ENCODE measurements around the gene IGF2R.
"Not testable (repeated sequence)": the region's sequence is repeated elsewhere in the genome, so short reads cannot be mapped to it uniquely, and the experiment has no call there.

The IGF2R gene

DNA sequence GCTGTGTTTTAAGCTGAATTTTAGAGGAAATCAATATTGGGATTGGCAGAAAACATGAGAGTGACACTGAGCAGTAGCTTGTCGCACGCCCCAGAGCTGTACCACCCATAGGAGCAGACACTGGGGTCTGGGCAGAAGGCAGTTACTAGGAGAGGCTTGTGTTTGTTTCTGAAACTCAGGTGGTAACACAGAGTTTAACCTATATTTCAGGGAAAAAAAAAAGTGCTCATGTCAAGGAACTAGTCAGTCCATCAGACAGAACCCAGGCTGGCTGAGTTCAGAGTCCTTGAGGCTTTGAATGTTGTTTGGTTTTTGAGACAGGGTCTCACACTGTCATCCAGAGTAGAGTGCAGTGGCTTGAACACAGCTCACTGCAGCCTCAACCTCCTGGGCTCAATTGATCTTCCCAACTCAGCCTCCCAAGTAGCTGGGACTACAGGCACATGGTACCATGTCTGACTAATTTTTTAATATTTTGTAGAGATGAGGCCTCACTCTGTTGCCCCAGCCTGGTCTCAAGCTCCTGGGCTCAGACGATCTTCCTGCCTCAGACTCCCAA, 159.3 kb downstream of the IGF2R start:
- no peak for FAIRE-seq

DNA sequence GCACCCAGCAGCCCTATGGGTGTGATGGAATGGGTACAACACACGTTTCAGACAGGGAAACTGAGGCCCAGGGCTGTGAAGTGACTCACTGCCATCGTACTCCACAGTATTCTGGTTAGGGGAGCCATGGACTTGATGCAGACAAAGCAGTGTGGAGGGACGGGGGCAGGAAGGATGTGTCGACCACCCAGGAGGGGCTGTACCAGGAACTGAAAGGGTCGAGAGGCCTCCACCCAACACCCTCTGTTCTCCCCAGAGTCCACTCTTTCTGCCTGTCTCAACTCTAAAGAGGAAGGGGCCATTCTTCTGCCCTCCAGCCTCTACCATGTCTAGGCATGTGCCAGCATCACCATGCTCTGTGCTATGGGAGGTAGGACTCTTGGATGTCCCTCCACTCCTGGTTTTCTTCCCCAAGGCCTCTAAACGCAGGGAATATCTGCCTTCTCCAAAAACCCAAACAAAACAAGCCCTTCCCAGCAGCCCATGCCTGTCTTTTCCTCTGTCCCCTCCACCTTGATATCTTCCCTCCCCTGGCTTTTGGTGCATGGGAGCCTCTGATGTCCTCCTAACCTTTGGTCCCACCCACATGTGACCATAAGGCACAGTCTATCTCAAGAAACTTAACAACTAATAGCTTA, 160.1 kb downstream of the IGF2R start:
- FAIRE-seq, result no peak

DNA sequence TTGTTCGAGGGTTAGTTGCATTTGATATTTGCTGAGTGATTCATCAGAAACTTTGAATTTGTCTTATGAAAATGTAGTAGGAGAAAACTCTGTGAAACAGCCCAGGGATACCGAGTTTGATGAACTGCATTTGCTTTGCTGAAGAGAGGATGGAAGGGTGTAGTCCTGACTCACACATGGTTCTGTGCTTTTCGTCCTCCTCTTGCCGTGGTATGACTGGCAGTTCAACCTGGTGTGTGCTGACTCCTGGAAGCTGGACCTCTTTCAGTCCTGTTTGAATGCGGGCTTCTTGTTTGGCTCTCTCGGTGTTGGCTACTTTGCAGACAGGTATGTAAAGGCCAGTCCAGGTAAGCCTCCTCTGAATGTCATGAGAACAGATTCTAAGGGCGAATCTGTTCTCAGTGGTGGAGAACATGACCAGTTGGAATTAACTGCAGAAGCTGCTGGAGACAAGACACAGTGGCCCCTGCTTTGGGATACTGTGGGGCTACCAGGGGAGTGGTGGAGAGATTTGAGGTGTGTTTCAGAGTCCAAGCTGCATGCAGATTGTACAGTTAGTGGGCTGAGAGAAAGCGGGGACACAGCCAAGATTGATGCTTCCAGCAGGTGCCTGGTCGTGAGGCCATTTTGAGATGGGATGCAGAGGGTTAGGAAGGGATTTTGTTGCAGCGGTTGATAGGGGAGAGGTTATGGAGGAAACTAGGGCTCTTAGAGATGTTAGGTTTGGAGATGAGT, 161.2 kb downstream of the IGF2R start:
- no peak for FAIRE-seq

DNA sequence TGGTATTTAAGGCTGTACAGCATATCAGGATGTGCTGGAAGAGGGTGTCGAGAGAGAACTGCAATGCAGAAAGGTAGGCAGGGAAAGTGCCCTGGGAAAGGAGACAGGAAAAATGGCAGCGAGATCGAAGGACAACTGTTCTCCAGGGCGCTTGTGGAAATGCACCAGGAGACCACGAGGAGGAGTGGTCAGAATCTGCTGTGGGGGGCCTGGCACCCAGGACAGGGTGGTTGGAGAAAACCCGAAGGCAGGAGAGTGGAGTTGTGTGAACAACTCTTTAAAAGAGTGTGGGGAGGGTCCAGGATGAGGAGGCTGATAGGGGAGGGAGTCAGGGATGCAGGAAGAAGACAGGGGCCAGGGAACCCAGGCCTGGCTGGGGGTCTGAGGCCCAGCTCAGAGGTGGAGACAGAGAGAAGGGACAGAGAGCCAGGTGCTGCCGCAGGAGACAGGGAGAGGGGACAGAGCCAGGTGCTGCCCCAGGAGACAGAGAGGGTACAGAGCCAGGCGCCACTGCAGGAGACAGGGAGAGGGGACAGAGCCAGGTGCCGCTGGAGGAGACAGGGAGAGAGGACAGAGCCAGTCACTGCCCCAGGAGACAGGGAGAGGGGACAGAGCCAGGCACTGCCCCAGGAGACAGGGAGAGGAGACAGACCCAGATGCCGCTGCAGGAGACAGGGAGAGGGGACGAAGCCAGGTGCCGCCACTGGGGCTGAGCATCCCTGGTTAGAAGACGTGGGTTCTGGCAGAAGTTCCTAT, 162.0 kb downstream of the IGF2R start:
- no peak for FAIRE-seq

DNA sequence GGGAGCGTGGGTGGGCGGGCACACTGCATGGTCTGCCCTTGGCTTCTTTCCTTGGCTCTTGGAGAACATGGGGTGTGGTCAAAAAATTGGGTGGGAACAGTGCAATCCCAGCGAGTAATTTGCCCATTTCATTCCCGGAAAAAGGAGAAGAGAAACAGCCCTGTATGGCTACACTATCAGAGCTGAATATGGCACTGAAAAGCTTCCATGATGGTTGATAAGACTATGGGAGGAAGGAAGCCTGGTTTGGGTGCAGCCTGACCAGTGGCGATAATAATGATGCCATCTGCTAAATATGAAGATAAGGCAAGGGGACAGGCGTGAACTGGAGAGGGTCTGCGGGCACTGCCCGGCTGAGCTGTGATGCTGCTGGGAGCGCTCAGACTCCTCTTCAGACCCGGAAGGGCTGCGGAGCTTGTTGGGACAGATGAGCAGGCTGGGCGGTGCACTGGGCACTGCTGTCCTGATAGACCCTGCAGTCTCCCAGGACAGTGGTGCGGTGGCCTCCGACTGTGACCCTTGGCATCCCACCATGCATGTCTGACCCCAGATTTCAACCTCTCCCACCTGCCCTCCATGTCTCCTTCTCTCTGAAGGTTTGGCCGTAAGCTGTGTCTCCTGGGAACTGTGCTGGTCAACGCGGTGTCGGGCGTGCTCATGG, 162.9 kb downstream of the IGF2R start:
- no peak for FAIRE-seq

DNA sequence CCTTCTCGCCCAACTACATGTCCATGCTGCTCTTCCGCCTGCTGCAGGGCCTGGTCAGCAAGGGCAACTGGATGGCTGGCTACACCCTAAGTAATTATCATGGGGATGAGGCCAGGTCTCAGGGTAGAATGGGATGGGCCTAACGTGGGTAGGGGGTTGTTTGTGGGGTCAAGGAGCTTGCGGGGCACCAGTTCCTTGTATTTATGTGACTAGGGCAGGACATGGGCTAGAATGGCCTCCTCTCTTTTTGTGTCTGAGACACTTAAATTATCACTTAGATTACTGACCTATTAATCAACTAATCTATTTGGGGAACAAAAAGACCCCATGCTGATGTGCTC, 163.4 kb downstream of the IGF2R start:
- no peak for FAIRE-seq

DNA sequence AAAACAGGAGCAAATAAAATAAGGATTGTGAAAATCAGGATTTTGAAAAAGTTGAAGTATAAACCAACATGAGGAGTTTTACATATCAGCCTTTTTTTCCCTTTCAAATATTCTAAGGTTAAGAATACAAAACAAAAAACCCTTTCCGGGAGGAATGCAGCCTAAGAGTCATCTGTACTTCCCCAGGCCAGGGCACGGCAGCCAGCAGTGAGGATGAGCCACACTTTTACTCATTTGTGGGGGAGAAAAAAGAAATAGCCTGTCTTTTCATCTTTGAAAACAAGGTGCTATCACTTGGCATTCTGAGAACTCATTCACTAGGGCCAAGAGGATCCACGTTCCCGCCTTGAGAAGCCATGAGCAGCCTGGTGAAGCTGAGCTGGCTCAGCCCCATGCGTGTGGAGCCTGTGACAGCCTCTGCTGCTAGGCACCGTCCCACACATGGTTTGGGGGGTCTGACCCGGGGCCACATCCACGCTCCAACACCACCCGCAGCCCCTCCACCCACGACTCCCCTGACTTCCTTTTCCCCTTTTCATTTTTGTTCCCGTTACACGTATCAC, 164.0 kb downstream of the IGF2R start:
- no peak for FAIRE-seq

DNA sequence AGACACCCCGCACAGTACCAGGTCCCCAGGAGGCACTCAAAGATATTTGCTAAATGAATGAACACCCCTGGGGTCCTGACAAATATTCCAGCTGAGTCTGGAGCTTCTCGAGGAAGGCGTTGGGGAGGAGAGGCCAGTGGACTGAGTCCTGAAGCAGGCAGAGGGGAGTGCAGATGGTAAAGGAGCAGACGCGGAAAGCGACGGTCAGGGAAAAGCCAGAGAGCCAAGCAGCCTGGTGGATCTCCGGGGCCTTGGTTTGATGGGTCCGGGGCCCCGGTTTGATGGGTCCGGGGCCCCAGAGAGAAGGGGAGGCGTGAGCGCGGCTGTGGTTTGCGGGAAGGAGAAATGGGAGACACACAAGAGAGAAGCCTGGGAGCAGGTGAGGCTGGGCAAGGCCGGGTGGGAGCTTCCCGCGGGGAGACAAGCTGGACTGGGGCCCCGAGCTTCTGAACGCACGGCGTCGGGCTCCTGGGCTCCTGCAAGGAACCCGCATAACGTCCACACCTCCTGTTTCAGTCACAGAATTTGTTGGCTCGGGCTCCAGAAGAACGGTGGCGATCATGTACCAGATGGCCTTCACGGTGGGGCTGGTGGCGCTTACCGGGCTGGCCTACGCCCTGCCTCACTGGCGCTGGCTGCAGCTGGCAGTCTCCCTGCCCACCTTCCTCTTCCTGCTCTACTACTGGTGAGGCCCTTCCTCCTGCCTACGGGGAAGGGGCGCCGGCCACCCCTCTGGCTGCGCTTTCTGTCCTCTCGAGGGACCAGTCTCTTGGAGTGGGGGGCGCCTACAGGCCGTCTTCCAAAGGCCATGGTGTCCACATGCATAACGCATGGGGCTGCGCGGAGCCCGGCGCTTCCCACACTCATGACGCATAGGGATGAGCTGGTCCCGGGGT, 164.8 kb downstream of the IGF2R start:
- FAIRE-seq, result no peak

DNA sequence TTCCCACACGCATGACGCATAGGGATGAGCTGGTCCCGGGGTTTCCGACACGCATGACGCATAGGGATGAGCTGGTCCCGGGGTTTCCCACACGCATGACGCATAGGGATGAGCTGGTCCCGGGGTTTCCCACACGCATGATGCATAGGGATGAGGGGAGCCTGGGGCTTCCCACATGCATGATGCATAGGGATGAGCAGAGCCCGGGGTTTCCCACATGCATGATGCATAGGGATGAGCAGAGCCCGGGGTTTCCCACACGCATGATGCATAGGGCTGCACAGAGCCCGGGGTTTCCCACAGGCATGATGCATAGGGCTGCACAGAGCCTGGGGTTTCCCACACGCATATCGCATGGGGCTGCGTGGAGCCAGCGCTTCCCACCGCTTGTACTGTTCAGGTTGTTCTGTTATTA, 165.5 kb downstream of the IGF2R start:
- not testable (repeated sequence) for FAIRE-seq

DNA sequence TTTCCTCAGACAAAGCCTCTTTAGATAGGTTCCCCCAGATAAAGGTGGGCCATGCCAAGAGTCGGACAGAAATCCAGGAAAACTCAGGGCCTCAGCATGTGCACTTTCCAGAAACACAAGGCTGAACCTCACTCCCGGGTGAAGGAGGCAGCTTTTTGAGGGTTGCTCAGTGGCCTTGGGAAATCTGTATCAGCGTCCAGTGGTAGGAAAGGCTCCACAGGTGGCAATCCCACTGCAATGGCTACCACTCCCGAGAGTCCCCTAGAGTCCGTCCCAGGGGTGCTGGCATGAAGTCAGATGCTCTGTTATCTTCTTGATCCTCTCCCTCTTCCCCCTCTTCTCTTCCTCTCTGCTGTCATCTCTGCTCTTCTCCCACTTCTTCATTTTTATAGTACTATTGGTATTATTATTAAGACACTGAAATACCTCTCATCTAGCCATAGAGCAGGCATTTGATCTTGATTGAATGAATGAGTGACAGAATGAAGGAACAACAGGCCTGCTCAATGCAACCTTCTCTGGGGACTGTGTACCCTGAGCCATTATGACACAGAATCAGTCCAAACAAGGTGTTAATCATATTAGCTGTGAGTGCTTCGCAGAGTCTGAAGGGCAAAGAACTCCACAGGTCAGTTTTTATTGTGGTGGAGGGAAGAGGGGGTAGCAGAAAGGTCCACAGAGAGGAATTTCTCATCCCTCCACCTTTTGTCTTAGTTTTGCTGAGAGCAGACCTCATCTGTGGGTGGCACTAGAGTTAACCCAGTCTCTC, 166.1 kb downstream of the IGF2R start:
- no peak for FAIRE-seq

DNA sequence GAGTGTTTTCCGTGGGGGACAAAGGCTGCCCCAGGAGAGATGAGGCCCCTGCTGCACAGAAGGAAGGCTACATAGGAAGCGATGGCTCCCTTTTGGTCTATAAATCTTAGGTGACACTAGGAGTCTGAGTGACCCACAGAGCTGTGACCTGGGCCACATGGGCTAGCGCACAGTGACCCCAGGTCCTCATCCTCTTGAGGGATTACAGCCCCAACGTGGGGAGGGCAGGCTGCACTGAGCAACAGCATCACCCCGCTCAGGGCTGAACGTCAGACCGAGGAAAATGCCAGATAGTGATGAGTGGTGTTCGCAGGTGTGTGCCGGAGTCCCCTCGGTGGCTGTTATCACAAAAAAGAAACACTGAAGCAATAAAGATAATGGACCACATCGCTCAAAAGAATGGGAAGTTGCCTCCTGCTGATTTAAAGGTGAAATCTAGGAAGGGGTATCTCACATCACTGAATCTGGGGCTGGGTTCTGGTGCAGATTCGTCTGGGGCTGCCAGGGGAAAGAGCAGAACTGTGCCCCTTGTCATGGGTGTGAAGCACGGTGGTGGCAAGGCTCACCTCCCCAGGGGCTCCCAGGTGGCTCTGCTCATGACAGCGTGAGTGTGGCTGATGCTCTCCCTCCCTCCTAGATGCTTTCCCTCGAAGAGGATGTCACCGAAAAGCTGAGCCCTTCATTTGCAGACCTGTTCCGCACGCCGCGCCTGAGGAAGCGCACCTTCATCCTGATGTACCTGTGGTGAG, 167.2 kb downstream of the IGF2R start:
- no peak for FAIRE-seq

DNA sequence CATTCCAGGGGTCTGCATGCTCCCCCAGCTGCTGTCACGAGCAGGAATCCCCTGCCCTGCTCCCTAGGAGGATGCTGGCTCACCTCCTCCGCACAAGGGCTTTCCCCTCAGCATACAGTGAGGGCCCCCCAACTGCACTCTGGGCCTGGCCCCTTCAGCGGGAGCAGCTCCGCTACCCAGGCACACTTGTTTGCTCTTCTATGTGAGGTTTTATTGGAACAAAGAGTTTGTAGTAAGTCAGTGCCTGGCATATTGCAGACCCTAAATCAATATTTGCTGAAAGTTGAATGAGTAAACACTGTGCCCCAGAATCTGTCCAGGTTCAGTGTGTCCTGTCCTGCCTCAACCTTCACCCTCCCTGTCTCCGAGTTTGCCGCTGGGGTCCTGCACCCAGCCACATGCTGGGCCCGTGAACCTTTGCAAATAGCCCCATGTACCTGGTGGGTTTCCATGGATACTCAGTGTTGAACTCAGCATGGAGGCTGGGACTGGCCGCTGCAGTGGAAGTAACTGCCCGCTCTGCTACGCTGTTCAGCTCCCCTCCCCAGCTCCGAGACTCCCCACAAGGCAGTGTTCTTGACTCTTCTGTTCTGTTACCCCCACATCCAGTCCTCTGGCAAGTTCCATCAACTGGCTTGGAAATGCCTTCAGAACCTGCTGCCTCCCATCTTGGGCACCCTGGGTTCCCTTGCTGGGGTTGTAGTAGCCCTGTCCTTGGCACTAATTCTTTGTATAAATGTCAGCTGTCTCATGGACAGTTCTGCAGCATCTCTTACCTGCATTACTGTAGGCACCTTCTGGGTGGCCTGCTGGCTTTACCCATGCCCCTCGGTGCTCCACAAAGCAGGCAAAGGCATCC, 168.5 kb downstream of the IGF2R start:
- no peak for FAIRE-seq

DNA sequence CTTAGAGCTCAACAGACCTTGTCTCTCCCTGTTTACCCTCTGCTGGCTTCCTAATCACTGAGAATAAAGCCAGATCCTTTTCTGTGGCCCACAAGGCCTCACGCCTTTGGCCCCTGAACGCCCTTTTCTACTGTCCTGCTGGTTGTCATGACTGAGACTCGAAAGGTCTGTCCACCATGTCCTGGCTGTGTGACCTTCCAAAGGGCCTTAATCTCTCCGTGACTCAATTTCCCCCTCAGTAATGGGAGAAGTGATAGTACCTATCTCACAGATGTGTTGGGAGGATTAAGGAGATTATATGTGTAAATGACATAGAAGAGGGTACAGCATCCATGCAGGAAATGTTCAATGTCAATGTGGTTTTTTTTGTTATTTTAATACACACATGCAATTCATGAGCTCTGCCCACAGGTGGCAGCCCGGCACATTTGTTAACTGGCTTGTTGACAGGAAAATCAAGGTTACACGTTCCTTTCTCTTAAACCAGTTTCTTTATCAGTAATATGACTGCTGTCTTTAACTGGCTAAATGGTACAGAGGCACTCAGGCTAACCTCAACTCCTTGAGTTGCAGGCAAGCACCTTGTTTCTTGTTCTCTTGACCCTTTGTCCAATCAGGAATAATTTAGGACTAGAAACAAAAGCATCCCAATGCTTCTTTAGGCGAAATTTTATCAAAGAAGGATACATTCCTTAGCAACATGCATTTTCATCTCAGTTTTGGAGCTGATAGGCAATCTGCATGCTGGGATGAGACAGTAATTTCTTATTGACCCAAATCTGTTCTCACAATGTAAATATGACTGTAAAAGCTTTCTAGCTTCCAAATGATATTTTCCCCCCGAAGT, 169.3 kb downstream of the IGF2R start:
- FAIRE-seq, result peak; percentile 53

DNA sequence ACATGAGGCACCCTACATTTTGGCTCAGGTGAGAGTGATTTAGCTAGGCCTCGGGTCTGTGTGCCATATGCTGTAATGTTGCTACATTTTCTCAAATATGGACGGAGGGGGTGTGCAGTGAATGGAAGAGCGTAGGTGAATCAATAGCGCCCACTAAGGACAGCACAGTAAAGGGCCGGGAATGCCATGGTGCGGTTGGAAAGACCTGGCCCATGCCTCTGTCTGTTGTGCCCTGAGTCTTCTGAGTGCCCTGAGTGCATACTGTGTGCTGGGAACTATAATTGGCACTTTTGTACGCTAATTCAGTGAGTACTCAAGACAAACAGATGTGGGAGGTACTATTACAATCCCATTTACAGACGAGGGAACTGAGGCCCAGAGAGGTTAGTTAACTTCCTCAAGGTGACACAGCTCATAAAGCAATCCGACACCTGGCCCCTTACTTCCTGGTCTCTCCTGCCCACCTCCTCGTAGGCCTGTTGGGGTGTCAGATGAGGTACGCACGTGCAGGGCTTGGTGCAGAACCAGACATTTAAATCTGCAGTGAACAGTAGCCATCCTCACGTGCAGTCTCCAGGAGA, 170.0 kb downstream of the IGF2R start:
- FAIRE-seq, result no peak

DNA sequence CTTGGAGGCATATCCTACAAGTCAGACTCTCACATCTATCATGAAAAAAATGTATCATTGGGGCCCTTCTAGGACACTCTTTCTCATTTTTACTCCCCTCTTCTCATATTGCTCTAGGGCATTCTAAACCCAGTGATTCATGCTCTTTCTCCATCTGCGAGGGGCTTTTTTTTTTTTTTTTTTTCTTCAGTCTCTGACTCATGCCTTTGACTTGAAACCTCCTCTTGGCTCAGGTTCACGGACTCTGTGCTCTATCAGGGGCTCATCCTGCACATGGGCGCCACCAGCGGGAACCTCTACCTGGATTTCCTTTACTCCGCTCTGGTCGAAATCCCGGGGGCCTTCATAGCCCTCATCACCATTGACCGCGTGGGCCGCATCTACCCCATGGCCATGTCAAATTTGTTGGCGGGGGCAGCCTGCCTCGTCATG, 170.6 kb downstream of the IGF2R start:
- FAIRE-seq, result no peak

DNA sequence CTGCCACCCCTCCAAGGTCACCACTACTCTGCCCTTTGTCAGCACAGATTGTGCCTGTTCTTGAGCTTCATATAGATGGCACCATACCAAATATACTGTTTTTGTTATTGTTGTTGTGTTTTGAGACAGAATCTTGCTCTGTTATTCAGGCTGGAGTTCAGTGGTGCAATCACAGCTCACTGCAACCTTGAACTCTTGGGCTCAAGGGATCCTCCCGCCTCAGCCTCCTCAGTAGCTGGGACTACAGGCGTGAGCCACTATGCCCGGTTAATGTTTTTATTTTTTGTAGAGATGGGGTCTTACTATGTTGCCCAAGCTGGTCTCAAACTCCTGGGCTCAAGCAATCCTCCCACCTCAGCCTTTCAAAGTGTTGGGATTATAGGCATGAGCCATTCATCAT, 171.6 kb downstream of the IGF2R start:
- FAIRE-seq, result not testable (repeated sequence)

DNA sequence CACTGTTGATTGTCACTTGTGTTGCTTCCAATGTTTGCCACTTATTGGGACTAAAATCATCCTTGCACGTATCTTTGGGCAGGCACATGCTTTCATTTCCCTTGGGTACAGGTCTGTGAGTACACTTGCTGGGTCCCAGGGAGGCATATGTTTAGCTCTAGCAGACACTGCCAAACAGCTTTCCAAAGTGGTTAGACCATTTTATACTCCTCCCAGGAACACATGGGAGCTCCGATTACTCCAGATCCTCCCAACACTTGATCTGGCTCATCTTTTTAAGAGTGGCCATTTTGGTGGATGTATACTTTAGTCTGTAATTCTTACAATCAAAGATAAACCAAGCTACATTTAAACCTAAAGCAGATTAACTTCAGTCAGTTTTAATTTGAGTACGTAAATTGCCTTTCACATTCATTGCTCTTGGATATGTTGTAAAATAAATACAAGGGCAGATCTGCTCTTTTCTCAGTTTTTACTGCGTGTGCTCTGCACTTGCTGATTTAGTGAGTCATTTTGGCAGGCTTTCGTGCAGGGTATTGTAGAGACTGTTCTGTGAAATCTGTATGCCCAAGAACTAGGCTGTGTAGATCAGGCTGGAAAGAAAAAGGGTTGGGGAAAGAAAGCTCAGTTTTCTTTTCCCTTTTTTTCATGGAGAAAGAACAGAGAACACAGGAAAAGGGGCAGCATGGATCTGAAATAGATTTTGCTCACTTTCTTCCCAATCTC, 172.3 kb downstream of the IGF2R start:
- FAIRE-seq, result no peak

Data from A204.1 (cell line).